Astrocyte (in vitro differentiated cells and primary cell): ENCODE data around the gene WDSUB1. TPM values are rescaled to one million over a fixed set of nuclear protein-coding genes. Genes with fewer than 3 reads are reported as not detected.

Source experiments
- DNase-seq: peaks from one replicate; pipeline ENCODE4 v3.0.0-alpha.2; 2010; ENCODE audit warnings: low read depth
- FAIRE-seq: peaks from 2 replicates; lab custom pipeline; 2011; peaks lifted over from hg19 to GRCh38; lab: Jason Lieb, UNC
- H2AFZ ChIP-seq: 2 replicates; pipeline ENCODE4 v1.6.0; 2012; ENCODE audit warnings: low read depth, low read length, inconsistent platforms
- H3K27ac ChIP-seq: 2 replicates; pipeline ENCODE4 v1.5.1; 2011; ENCODE audit warnings: low read depth, low read length, inconsistent platforms
- H3K27me3 ChIP-seq: 2 replicates; pipeline ENCODE4 v1.6.0; 2011; ENCODE audit warnings: low read length, inconsistent platforms; ENCODE audit not compliant: insufficient read depth
- H3K36me3 ChIP-seq: 2 replicates; pipeline ENCODE4 v1.5.1; 2011; ENCODE audit warnings: low read length, inconsistent platforms; ENCODE audit not compliant: insufficient read depth
- H3K4me1 ChIP-seq: 2 replicates; pipeline ENCODE4 v1.5.1; 2011; ENCODE audit warnings: low read length, inconsistent platforms; ENCODE audit not compliant: insufficient read depth
- H3K4me2 ChIP-seq: 2 replicates; pipeline ENCODE4 v1.6.0; 2012; ENCODE audit warnings: low read length, inconsistent platforms
- H3K4me3 ChIP-seq: 2 replicates; pipeline ENCODE4 v1.5.1; 2011; ENCODE audit warnings: low read depth, mild to moderate bottlenecking, low read length, inconsistent platforms; ENCODE audit not compliant: insufficient read depth
- H3K79me2 ChIP-seq: 2 replicates; pipeline ENCODE4 v1.6.0; 2012; ENCODE audit warnings: mild to moderate bottlenecking, low read length, inconsistent platforms; ENCODE audit not compliant: insufficient read depth
- H3K9ac ChIP-seq: 2 replicates; pipeline ENCODE4 v1.6.0; 2012; ENCODE audit warnings: mild to moderate bottlenecking, low read length, inconsistent platforms
- H3K9me3 ChIP-seq: 2 replicates; pipeline ENCODE4 v1.5.1; 2012; ENCODE audit warnings: low read depth, mild to moderate bottlenecking, low read length, inconsistent platforms; ENCODE audit not compliant: insufficient read depth
- H4K20me1 ChIP-seq: 2 replicates; pipeline ENCODE4 v1.6.0; 2012; ENCODE audit warnings: low read length, inconsistent platforms; ENCODE audit not compliant: insufficient read depth
- H3K27ac Mint-ChIP-seq: one replicate; pipeline ENCODE4 v1.8.0; 2021; ENCODE audit warnings: mild to moderate bottlenecking, mixed read lengths; ENCODE audit not compliant: unreplicated experiment
- H3K27me3 Mint-ChIP-seq: one replicate; pipeline ENCODE4 v1.8.0; 2021; ENCODE audit warnings: low read depth, mixed read lengths; ENCODE audit not compliant: unreplicated experiment
- H3K36me3 Mint-ChIP-seq: one replicate; pipeline ENCODE4 v1.8.0; 2021; ENCODE audit warnings: low read depth, mixed read lengths; ENCODE audit not compliant: unreplicated experiment
- H3K4me1 Mint-ChIP-seq: one replicate; pipeline ENCODE4 v1.8.0; 2021; ENCODE audit warnings: low read depth, mixed read lengths; ENCODE audit not compliant: unreplicated experiment
- H3K4me3 Mint-ChIP-seq: one replicate; pipeline ENCODE4 v1.8.0; 2021; ENCODE audit warnings: mild to moderate bottlenecking, moderate library complexity, mixed read lengths; ENCODE audit not compliant: unreplicated experiment
- H3K9me3 Mint-ChIP-seq: one replicate; pipeline ENCODE4 v1.8.0; 2021; ENCODE audit warnings: mild to moderate bottlenecking, mixed read lengths; ENCODE audit not compliant: unreplicated experiment
- CTCF ChIP-seq: IDR thresholded peaks from 2 replicates; pipeline ENCODE4 v1.5.1; 2011; ENCODE audit warnings: low read depth, mild to moderate bottlenecking, inconsistent platforms, low read length, moderate library complexity; ENCODE audit not compliant: insufficient read depth
- EZH2 ChIP-seq: IDR thresholded peaks from 2 replicates; pipeline ENCODE4 v1.6.1; 2012; ENCODE audit warnings: mild to moderate bottlenecking, low read length, inconsistent platforms; ENCODE audit not compliant: insufficient read depth
- total RNA-seq: library from RNA; stranded (reverse); gene quantifications from 2 replicates; pipeline ENCODE4 v1.2.1, GENCODE V29; 2021

WDSUB1 gene
- total RNA-seq, 1 donor from 2014 or later: 5.4 TPM

- H3K27me3 ChIP-seq: no peaks in the 10 kb centered on the region
- H3K4me1 Mint-ChIP-seq: peaks cover 28% of the 10 kb centered on the region
- FAIRE-seq (no peak), DNase-seq (peak; percentile 53)
- TF ChIP-seq EZH2 (no peak), CTCF (no peak)
- no peak overlapping the region for H3K4me3 ChIP-seq
- H2AFZ ChIP-seq: no peak overlapping the region
- H3K79me2 ChIP-seq: peaks cover 4% of the 10 kb centered on the region
- H3K36me3 ChIP-seq: peaks cover 11% of the 10 kb centered on the region
- peak overlapping the region; percentile 51 for H3K4me3 Mint-ChIP-seq
- H3K27ac Mint-ChIP-seq: peak overlapping the region; percentile 73
- H3K36me3 Mint-ChIP-seq: peaks cover 46% of the 10 kb centered on the region
- H4K20me1 ChIP-seq: peaks cover 20% of the 10 kb centered on the region
- peak overlapping the region; percentile 57 for H3K4me2 ChIP-seq
- H3K27me3 Mint-ChIP-seq: no peaks in the 10 kb centered on the region
- no peaks in the 10 kb centered on the region for H3K9me3 Mint-ChIP-seq
- no peak overlapping the region for H3K27ac ChIP-seq
- H3K4me1 ChIP-seq: peaks cover 10% of the 10 kb centered on the region
- no peaks in the 10 kb centered on the region for H3K9me3 ChIP-seq
- no peak overlapping the region for H3K9ac ChIP-seq
These were observed 74.8 kb downstream of the WDSUB1 start for GRCh38 chr2:159211447-159212396.

- H4K20me1 ChIP-seq: peaks cover 13% of the 10 kb centered on the region
- no peak overlapping the region for H3K27ac Mint-ChIP-seq
- H3K4me3 ChIP-seq: no peak overlapping the region
- H3K36me3 Mint-ChIP-seq: peaks cover 36% of the 10 kb centered on the region
- no peak overlapping the region for H3K9ac ChIP-seq
- H3K4me1 Mint-ChIP-seq: peaks cover 28% of the 10 kb centered on the region
- peaks cover 4% of the 10 kb centered on the region for H3K79me2 ChIP-seq
- DNase-seq (no peak), FAIRE-seq (no peak)
- H3K27me3 Mint-ChIP-seq: no peaks in the 10 kb centered on the region
- H3K36me3 ChIP-seq: peaks cover 16% of the 10 kb centered on the region
- no peaks in the 10 kb centered on the region for H3K9me3 Mint-ChIP-seq
- no peak overlapping the region for H3K27ac ChIP-seq
- H2AFZ ChIP-seq: no peak overlapping the region
- no peak overlapping the region for H3K4me3 Mint-ChIP-seq
- TF ChIP-seq EZH2 (no peak), CTCF (no peak)
- H3K27me3 ChIP-seq: no peaks in the 10 kb centered on the region
- H3K9me3 ChIP-seq: no peaks in the 10 kb centered on the region
- H3K4me1 ChIP-seq: peaks cover 10% of the 10 kb centered on the region
- H3K4me2 ChIP-seq: no peak overlapping the region
These were observed 76.9 kb downstream of the WDSUB1 start for GRCh38 chr2:159209341-159210306.
